Esophagus squamous epithelium (tissue), 4 donors: Measurements from ENCODE around the gene ITSN1.

Source experiments
- POLR2A ChIP-seq, 4 donors: fragments of 450-650 bp; IDR thresholded peaks; one replicate each; pipeline ENCODE4 v1.6.1; 2017; ENCODE audit warnings: antibody characterized with exemption in 4 of 4, mild to moderate bottlenecking in 4 of 4, moderate library complexity in 3 of 4
- TF ChIP-seq, protein P1 (sequence below), 6 experiments: fragments of 450-650 bp in 4 of 6; fragments of 200-600 bp in 2 of 6; sonication (generic) in 2 of 6; IDR thresholded peaks; one replicate each; pipeline ENCODE4 v1.5.1; 2016 to 2019; ENCODE audit warnings: antibody characterized with exemption in 6 of 6, mild to moderate bottlenecking in 4 of 6, moderate library complexity in 4 of 6

- TF ChIP-seq, protein P1, sequence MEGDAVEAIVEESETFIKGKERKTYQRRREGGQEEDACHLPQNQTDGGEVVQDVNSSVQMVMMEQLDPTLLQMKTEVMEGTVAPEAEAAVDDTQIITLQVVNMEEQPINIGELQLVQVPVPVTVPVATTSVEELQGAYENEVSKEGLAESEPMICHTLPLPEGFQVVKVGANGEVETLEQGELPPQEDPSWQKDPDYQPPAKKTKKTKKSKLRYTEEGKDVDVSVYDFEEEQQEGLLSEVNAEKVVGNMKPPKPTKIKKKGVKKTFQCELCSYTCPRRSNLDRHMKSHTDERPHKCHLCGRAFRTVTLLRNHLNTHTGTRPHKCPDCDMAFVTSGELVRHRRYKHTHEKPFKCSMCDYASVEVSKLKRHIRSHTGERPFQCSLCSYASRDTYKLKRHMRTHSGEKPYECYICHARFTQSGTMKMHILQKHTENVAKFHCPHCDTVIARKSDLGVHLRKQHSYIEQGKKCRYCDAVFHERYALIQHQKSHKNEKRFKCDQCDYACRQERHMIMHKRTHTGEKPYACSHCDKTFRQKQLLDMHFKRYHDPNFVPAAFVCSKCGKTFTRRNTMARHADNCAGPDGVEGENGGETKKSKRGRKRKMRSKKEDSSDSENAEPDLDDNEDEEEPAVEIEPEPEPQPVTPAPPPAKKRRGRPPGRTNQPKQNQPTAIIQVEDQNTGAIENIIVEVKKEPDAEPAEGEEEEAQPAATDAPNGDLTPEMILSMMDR (IDR thresholded peaks at IDR 0.05): no peak
- TF ChIP-seq POLR2A (IDR thresholded peaks at IDR 0.05): no peak
Measured at GRCh38 chr21:33899199-33899598, 256.9 kb downstream of the ITSN1 start.
